Activated T-helper 1 cell treated with Interleukin-2 at 50 U/mL for 16 hours (primary cell): Measurements from ENCODE around the gene TRMT10C.
"Not testable (repeated sequence)": the region's sequence is repeated elsewhere in the genome, so short reads cannot be mapped to it uniquely, and the experiment has no call there.

Experiments
- DNase-seq: peaks from one replicate; pipeline ENCODE4 v3.0.0-alpha.2; 2020; ENCODE audit warnings: low read depth

Gene TRMT10C

DNA sequence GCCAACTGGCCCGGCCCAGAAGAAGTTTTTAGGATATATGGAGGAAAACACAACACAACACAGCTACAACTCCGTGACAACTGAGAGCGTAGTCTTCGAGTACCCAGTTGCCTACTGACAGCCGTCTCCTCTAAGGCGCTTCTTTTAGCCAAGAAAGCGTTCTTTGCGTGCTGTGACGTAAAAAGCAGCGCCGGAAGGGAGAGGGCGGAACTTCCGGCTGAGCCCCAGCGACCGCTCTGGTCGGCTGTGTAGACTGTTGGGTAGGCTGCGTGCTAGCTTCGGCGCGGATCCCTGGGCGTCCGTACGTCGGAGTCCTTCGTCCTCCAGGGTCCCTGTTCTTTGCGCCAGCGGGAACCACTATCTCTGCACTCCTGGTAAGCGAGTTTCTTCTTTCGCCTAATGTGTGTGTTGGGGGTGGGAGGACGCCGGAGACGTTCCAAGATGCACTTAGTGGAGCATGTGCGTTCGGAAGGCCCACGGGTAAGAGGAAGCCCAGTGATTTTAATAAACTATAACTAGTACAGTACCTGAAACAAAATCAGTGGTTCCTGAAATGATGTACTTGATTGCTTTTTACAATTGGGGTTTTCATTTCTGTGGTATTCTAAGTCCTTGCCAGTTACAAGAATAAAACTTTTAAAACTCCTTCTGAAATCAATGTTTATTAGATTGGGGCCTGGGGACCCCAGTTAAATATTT lies at the start of gene TRMT10C:
Gene TRMT10C (plus strand): TSS at position 239 of the 699 bp plus-strand sequence. CDS start 2,914 bp downstream, outside the sequence.
- DNase-seq = peak; percentile 88

DNA sequence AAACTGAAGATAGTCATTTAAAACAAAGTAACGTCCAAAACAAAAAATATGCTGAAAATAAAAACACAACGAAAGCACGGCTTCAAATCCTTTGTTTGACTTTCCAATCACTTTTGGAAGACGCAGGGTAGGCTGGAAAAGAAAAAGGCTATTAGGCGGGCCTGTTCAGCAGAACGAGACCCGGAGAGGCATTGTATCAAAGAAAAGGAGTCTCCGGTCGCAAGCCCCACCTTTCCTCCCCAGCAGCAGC lies 49.3 kb upstream of the TRMT10C start:
- DNase-seq = no peak

DNA sequence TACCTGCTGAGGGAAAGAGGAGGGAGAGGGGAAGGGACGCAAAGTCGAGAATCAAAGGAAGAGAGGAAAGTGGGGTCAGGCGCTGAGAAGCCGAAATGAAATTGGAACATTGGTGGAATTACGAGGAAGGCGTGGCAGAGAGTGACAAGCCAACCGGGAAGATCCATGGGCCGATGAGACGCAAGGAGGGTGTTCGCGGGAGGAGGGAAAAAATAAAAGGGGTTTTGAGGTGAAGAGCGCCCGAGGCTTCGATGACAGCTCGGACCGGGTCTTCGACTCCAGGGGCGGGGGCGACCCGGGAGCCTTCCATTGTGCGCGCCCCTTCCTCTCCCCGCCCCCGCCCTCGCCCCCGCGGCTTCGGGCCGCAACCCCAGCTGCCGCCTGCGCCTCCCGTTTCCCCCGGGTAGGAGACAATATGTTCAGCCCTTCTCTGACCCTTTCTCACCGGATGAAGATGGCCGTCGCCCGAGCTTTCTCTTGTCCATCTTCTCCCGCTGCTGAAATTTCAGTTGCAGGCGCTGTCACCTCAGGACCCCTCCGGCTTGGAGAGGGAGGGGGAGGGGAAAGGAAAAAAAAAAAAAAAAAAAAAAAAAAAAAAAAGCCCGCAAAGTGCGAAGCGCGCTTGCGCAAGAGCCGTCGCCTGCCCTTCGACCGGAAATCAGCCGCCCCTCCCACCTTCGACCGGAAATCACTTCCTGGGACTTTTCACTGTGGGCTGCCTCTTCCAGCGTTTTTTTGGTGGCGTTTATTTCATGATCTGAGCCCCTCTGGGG lies 48.8 kb upstream of the TRMT10C start, which contains the start of gene SENP7:
Gene SENP7 (minus strand): TSS at position 567 of the 773 bp plus-strand sequence. CDS start 82 bp downstream, at position 485.
- DNase-seq = peak; percentile 61

DNA sequence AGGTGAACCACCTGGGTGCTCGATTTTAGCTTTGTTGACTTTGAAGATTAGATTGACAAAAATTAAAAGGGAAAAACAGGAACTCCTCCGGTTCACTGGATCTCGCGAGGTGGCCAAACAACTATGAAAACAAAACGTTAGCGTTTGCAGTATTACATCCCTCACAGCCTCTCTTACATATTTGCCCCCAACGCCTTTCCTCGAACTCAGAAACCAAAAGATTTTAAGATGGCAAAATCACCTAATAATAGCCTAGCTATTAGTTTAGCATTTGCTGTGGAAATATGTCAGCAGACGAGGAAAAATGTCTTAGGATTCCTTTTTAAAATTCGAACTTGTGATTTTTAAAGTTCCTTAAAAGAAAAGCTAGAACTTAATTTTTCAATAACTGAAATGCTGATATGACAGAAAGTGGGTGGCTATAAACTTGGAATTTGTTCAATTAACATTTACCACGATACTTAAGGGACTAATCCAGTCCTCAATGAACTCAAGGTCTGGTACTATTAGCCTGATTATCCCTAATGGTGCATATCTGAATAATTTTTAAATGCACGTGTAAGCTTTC lies 48.2 kb upstream of the TRMT10C start:
- DNase-seq = no peak

DNA sequence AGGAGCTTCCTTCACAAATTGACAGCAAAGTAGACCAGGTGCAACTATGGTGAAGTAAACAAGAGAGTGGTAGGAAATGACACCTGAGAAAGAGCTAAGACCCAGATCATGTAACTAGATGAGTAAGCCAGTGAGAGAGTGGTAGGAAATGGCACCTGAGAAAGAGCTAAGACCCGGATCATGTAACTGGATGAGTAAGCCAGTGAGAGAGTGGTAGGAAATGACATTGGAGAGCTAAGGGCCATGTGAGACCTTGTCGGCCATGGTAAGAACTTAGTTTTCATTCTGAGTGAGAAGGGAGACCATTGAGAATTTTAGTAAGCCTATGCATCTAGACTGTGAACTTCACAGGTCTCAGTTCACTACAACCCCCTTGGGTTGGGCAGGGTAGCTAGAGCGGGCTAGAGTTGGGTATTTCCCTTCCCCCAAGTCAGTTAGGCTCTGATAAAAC lies 43.2 kb upstream of the TRMT10C start:
- DNase-seq = peak; percentile 6

DNA sequence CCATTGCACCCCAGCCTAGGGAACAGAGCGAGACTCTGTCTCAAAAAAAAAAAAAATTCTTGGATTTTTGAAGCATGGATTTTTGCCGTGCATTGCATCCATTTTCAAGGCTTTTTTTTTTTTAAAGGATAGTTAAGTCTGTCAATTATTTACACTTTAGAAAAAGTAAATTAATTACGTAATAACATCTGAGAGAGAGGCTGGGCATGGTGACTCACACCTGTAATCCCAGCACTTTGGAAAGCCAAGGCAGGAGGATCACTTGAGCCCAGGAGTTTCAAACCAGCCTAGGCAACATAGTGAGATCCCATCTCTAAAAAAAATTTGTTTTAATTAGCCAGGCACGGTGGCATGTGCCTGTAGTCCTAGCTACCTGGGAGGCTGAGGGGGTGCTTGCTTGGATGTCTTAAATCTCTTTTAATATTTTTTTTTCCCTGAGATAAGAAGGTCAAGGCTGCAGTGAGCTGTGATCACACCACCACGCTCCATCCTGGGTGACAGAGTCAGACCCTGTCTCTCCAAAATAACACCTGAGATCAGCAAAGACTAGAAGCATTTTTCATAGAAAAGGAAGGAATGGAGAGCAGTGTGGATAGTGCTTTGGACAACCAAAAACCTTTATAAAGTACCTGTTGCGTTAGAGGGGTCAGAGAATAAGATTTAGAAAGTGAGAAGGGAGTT lies 41.8 kb upstream of the TRMT10C start:
- DNase-seq = no peak

DNA sequence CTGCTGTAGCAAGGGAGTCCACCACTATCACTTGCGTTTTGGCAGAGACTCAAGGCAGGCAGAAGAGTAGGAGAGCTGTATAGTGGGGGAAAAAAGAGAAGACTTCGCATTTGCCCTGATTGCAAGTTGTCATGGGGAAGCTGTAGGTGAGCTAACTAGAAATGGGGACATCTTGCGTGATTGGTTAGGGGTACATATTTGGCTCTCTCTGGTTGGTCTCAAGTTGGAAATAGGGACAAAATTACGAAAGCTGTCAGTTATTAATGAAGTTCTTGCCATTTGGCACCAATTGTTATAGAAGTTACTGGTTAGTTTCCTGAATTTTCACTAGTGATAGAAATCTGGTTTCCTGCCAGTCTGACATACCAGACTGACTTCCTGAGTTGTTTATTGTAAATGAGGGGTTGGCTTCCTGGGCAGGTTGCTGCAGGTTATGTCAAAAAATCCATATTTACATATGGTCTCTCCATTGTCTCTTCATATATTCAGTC lies 40.4 kb upstream of the TRMT10C start:
- DNase-seq = no peak

DNA sequence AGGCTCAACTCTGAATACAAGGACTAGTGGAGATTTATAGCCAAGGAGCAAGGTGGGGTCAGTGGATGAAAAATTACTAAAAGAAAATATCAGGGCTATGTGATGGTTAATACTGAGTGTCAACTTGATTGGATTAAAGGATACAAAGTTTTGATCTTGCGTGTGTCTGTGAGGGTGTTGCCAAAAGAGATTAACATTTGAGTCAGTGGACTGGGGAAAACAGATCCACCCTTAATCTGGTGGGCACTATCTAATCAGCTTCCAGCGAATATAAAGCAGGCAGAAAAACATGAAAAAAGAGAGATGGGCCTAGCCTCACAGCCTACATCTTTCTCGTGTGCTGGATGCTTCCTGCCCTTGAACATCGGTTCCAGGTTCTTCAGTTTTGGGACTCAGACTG lies 34.2 kb upstream of the TRMT10C start:
- DNase-seq = no peak

DNA sequence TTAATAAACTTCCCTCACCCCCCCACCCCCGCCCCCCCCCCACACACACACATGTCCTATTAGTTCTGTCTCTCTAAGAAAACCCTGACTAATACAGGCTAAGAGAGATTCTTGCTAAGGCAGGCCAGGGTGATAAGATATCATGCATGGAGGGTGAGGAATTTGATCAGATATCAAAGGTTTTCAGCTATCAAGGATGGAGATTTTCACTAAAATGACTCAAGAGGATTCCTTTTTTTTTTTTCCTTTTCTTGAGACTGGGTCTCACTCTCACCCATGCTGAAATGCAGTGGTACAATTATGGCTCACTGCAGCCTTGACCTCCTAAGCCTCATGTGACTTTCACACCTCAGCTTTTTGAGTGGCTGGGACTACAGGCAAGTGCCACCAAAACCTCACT lies 33.8 kb upstream of the TRMT10C start:
- DNase-seq = no peak

DNA sequence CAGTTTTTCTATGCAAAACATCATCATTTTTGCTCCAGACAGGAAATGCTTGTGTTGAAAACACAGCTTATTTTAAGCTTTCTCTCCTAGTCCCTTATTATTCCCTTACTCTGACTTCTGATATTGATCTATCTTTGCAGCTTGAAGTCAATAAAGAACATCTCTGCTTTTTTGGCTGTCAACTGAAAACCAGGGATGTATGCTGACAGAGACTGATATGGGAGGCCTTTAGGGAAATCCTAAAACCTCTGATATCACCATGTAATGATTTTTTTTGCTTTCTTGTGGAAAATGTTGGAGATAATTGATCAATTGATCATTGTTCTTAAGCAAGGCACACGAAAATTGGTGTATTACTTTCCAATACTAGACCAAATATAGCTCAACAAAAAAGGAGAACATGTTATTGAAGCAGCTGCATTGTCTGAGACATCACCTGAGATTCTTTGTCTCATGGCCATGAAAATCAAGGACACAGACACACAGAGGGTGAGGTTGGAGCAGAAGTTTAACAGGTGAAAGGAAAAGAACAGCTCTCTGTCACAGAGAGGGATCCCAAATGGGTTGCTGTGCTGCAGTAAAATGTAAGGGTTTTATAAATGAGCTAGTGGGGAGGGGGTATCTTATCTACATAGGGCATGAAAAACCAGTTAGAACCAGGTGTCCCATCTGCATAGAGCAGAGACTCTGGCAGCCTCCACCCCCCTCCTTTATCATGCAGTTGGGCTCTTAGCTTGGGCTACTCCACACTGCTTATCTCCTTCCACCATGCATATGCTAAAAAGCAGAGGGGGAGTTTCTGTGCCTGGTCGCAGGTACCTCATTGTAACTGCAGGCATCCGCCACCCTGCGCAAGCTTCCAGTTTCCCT lies 31.6 kb upstream of the TRMT10C start:
- no peak for DNase-seq

DNA sequence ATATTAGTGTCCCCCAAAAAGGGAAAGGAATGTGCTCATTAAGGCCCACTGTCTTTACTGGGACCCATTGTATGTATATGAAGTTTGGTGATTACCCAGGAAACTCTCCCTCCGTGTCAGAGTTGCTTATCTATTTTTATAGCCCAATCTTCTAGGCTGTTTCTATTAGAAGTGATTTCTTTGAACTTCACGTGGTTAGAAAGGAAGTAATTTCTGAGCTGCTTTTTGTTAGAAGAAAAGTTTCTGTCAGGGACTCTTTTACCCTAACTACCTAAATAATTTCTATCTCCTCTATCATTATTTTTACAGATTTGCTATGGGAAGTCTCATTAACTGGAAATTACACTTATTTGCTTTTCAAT lies 31.0 kb upstream of the TRMT10C start:
- no peak for DNase-seq

DNA sequence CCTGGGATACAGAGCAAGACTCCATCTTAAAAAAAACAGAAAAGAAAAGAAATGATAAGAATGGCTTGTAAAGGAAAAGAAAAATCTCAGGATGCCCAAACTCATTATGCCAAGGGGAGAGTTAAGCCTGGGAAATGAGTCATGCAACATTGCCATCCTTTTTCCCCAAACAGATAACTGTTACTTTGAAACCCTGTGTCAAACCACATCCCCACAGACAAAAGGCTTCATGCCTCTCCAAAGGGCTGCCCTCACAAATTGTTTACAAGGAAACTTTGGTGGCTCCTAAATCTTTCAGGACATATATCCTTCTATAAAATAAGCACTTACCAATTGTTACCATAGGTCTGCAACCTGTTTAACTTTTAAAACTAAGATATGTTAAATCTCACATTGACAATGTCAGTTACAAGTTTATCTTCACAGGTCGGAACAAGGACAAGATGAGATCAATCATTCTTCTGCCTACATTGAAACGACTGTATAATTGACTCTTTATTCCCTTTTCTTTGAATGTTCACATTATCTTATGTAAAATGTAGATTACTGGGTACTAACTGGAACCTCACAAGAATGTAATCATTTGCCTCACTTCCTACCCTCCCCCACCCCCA lies 30.1 kb upstream of the TRMT10C start:
- DNase-seq = no peak

DNA sequence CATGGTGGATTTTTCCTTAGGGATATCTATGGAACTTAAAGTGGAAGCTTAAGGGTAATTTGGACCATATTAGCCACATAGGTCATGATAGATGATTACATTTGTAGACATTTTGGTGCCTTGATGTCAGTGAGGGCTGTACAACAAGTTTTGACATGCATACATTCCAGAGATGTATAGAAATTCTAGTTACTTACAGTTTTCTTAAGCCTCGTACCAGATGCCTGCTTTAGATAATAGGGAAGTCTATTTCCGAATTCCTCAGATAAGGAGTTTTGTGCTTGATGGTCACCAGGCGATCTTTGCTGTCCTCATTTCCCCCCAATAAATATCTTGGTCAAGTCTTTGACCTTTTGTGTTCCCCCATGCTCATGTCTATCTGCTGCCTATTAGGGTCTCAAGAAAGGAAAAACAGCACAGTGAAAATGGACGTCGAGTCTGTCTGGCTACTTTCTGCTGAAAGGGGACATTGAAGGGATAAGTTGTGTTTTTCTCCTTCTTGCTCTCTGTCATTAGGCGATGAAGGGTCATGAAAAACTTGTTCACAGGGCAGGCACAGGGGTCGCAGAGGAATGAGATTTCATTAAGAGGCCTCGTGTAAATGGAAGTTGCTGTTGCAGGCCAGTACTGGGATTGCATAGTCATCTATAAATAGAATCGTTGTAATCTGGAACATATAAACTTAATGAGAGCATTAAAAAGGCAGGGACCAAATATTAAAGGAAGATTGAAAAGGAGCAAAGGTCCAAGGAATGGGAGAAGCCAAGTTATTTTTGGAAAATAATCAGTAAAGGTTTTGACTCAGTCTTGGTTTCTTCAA lies 28.7 kb upstream of the TRMT10C start:
- no peak for DNase-seq

DNA sequence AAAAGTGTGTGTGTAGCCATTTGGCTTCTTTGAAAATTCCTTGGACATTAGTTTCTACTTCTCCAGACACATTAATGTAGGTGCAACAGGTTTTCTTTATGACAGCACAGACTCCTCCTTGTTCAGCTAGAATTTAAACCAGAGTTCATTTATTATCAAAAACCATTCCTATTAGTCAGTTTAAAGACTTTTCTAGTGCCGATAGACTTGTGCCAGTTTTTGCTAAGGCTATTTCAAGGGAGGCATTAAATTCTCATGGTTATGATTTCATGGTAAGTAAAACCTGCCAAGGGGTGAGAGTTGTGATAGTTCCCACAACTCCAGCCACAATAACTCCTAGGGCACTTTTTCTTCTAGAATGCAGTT lies 28.1 kb upstream of the TRMT10C start:
- no peak for DNase-seq

DNA sequence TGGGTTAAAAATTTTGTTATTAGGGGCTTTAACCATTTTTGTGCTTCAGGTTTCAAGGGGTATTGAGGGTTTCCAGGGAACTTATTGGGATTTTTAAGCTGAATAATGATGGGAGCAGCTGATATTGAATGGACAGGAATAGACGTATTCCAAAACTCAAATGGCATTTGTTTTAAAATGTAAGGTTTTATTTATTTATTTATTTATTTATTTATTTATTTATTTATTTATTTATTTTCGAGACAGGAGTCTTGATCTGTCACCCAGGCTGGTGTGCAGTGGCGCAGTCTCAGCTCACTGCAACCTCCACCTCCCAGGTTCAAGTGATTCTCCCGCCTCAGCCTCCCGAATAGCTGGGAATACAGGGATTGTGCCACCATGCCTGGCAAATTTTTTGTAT lies 26.4 kb upstream of the TRMT10C start:
- DNase-seq = no peak

DNA sequence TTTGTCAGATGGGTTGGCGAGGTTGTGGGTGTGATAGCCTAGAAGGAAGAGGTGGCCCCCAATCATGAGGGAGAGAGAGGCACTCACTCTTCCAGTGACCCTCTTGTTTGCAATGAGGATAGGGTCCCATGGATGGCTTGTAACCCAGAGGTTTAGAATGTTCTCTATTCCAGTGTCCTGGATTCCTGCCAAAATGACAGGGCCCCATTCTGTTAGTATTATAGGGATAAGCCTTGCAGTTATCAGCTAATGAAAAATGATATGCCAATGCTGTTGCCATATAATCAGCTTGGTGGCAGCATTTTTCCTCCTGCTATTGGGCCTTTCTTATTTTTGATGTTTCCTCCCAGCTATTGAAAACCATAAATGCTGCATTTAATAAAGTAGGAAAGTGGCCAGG lies 25.4 kb upstream of the TRMT10C start:
- no peak for DNase-seq

DNA sequence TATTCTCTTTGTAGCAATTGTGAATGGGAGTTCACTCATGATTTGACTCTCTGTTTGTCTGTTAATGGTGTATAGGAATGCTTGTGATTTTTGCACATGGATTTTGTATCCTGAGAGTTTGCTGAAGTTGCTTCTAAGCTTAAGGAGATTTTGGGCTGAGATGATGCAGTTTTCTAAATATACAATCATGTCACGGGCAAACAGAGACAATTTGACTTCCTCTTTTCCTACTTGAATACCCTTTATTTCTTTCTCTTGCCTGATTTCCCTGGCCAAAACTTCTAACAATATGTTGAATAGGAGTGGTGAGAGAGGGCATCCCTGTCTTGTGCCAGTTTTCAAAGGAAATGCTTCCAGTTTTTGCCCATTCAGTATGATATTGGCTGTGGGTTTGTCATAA lies 24.7 kb upstream of the TRMT10C start:
- DNase-seq = not testable (repeated sequence)

DNA sequence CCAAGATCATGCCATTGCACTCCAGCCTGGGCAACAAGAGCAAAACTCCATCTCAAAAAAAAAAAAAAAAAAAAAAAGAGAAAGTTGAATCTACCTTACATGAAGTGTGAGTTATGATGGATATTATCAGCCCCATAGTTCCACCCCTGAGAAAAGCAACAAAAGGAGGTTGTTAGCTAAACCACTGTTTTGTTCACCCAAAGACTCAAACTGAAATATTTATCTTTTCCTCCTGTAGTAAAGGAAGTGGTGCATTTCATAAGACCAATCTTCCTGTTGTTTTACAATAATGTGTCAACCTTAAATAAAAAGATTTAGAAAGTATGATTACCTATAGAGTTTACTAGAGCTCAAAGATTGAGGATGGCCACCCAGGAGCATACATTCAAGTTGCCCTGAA lies 18.7 kb upstream of the TRMT10C start:
- no peak for DNase-seq

DNA sequence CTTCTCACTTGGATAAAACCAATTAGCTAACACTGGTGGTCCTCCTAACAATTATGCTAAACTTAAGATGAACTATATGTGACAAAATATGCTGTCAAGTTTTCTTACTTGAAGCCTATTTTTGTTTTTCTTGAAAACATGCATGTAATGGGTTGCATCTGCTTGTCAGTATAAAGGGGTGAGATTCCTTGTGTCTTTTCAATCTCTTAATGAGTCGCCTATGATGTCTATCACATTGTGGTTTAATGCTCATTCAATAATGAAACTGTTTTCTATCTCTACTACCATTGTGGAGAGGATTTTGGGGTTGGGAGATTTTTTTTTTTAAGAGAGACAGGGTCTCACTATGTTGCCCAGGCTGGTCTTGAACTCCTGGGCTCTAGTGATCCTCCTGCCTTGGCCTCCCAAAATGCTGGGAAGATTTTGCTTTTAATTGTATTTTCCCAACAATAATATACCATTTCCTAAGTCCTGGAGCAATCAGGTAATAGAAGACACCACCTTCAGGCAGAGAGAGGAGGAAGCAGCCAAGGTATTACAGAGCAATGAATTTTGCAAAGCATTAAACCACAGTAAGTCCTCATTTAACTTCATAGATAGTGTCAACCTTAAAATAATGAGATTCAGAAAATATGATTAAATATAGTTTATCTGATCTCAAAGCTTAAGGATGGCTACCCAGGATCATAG lies 17.4 kb upstream of the TRMT10C start:
- DNase-seq = no peak
